Neuron (in vitro differentiated cells): ENCODE measurements around the gene C1QL4.
"Not testable (repeated sequence)": the region's sequence is repeated elsewhere in the genome, so short reads cannot be mapped to it uniquely, and the experiment has no call there.

Experiments
- H2AFZ ChIP-seq: one replicate; pipeline ENCODE4 v1.6.1; 2013; ENCODE audit warnings: low read depth, mild to moderate bottlenecking, inconsistent platforms, low read length, moderate library complexity
- H3K27me3 ChIP-seq: one replicate; pipeline ENCODE4 v1.6.1; 2013; ENCODE audit warnings: low read length; ENCODE audit not compliant: insufficient read depth
- H3K36me3 ChIP-seq: one replicate; pipeline ENCODE4 v1.6.1; 2013; ENCODE audit warnings: low read length; ENCODE audit not compliant: insufficient read depth
- H3K4me1 ChIP-seq: one replicate; pipeline ENCODE4 v1.6.1; 2013; ENCODE audit warnings: low read length; ENCODE audit not compliant: insufficient read depth
- H3K4me3 ChIP-seq: 2 replicates; pipeline ENCODE4 v1.5.1; 2013; ENCODE audit warnings: mild to moderate bottlenecking, low read length, moderate library complexity
- H3K9me3 ChIP-seq: one replicate; pipeline ENCODE4 v1.6.1; 2013; ENCODE audit warnings: low read length

The C1QL4 gene

DNA sequence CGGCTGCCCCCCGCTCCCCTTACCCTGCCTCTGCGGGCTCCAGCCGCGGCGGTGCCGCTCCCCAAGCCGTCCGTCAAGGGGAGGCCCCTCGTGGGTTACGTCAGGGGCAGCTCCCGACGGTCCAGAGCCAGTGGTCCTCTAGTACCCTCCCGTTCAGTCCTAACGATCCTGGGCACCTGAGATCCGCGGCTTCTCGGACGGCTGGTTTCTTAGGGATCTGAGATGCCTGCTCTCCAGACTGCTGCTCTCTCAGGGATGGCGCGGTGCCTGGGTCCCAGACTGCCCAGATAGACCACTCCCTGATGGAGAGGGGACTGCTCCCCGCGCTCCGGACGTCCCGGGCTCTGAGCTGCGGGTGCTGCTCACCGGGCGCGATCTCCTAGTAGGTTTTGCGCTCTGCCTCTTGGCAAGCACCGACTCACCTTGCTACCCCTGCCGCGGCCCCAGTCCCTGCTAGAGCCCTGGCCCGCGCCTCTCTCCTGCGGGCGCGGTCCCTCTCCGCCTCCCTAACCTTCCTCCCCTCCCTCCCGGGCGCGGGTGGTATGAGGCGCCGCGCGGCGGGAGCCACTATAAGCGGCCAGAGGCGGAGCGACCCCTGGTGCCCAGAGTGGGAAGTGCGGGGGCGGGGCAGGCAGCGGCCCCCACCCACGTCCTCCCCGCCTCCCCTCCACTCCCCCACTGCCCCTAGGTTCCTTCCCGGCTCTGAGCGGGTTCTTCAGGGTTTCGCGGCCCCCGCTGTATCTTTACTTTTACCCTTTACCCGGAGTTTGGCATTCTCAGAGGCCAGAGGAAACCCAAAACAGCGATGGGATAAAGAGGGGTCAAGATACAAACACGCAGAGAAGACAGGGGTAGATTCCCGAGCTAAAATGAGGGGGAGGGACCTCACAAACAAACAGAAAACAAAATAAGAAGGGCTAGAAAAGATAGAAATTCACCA is at the start of gene C1QL4:
TSS of gene C1QL4 (minus strand) at position 544 of the 940 bp plus-strand sequence. CDS start 711 bp downstream, outside the sequence.
- H2AFZ ChIP-seq, result peak within 1 kb of the TSS; percentile 80
- H3K27me3 ChIP-seq, result peaks cover 52% of the 10 kb centered on the region
- H3K36me3 ChIP-seq, result no peaks in the 10 kb centered on the region
- peaks cover 3% of the 10 kb centered on the region for H3K9me3 ChIP-seq
- peak within 1 kb of the TSS; percentile 40 for H3K4me3 ChIP-seq
- H3K4me1 ChIP-seq, result peaks cover 46% of the 10 kb centered on the region

- H3K36me3 ChIP-seq, H3K4me1 ChIP-seq, H3K27me3 ChIP-seq, H2AFZ ChIP-seq, H3K4me3 ChIP-seq, H3K9me3 ChIP-seq: not testable (repeated sequence)
Measured at GRCh38 chr12:49380184-49380583, 43.2 kb upstream of the C1QL4 start.

DNA sequence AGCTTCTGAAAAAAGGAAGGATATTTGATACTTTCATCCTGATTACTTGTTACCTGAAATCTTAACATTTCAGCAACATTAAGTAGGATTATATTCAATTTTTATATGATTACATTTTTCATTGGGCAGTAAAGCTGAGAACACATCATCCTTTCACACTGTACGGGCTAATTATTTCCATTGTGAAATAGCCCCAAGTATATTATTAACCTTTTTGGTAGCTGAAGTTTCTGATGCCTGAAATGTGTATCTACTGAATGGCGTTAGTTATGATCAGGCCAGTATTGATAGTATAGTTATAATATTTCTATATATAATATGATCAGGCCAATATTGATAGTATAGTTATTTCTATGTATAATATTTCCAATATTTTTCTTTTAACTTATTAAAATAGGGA is 40.4 kb upstream of the C1QL4 start:
- H2AFZ ChIP-seq, result no peak overlapping the region
- H3K36me3 ChIP-seq, result peaks cover 2% of the 10 kb centered on the region
- H3K27me3 ChIP-seq, result no peaks in the 10 kb centered on the region
- H3K4me3 ChIP-seq, result no peak overlapping the region
- H3K9me3 ChIP-seq, result peaks cover 3% of the 10 kb centered on the region
- no peaks in the 10 kb centered on the region for H3K4me1 ChIP-seq

- Histone ChIP-seq H3K9me3 (peaks cover 3% of the 10 kb centered on the region), H2AFZ (no peak overlapping the region), H3K36me3 (peaks cover 9% of the 10 kb centered on the region), H3K27me3 (no peaks in the 10 kb centered on the region), H3K4me3 (no peak overlapping the region), H3K4me1 (no peaks in the 10 kb centered on the region)
Measured at GRCh38 chr12:49375406-49375805, 38.4 kb upstream of the C1QL4 start.

DNA sequence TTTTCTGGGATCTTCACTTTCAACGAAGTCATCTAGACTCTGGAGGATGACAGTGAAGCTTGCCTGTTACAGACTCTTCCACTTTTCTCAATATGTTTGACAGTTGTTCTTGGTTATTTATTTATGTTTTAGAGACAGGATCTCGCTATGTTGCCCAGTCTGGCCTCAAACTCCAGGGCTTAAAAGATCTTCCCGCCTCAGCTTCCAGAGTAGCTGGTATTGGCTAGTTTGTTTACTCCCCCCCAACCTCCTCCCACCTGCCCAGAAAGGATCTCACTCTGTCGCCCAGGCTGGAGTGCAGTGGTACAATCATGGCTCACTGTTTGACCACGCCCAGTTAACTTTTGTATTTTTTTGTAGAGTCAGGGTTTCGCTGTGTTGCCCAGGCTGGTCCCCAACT is 33.6 kb upstream of the C1QL4 start:
- H3K27me3 ChIP-seq, result no peaks in the 10 kb centered on the region

DNA sequence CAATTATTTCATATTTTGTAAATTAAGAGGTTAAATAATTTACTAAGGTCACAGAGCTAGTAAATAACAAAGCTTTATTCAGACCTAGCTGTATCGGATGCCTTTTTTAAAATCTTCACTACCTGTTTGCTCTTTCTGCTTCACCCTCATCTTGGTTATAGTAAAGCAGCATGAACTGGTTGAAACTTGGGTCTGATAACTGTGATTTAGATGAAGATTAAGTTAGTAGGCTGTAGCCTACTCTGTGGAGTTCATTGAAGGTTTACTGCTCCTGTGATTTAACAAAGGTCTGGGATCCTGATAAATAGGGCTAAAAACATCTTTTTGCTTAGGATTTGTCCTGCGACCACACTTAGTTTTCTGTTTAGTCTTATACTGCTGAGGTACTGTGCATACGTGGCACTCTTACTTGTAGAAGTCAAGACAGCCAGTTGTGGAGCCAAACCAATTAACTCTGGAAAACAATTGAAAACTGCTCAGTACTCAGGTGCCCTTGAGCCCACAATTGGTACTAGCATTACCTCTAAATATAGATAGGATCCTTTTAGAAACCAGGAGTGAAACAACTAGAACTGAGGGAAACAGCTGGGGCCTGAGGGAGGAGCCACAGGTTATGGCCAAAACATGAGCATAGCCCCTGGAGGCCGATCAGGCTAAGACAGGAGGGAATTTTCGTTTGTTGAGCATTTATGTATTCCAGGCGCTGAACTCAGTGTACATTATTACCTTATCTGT is 32.6 kb upstream of the C1QL4 start:
- Histone ChIP-seq H3K4me1 (peaks cover 7% of the 10 kb centered on the region), H3K36me3 (peaks cover 9% of the 10 kb centered on the region), H3K9me3 (peaks cover 3% of the 10 kb centered on the region), H3K27me3 (no peaks in the 10 kb centered on the region), H2AFZ (no peak overlapping the region), H3K4me3 (no peak overlapping the region)

More for the DNA sequence above, 33.6 kb upstream of the C1QL4 start:
- Histone ChIP-seq H3K9me3 (peaks cover 3% of the 10 kb centered on the region), H3K36me3 (peaks cover 9% of the 10 kb centered on the region), H3K4me3 (no peak overlapping the region), H3K4me1 (peaks cover 7% of the 10 kb centered on the region), H2AFZ (no peak overlapping the region)

DNA sequence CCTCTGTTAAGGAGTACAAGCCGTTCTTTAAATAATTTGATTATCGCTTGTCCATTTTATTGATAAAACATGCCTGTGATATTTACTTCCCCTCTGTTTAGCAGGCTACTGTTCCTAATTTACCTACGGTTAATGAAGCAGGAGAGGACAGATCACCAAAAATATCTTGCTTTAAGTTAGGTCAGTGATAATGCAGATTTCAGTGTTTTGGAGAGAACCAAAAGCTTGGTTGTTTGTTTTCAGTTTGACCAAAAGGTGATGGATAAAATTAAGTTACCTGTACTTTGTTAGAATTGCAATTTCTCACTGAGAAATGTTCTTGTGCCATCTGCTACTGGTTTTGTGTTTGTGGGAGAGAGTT is 31.2 kb upstream of the C1QL4 start:
- Histone ChIP-seq H3K4me1 (peaks cover 7% of the 10 kb centered on the region), H3K4me3 (peak overlapping the region; percentile 70)

DNA sequence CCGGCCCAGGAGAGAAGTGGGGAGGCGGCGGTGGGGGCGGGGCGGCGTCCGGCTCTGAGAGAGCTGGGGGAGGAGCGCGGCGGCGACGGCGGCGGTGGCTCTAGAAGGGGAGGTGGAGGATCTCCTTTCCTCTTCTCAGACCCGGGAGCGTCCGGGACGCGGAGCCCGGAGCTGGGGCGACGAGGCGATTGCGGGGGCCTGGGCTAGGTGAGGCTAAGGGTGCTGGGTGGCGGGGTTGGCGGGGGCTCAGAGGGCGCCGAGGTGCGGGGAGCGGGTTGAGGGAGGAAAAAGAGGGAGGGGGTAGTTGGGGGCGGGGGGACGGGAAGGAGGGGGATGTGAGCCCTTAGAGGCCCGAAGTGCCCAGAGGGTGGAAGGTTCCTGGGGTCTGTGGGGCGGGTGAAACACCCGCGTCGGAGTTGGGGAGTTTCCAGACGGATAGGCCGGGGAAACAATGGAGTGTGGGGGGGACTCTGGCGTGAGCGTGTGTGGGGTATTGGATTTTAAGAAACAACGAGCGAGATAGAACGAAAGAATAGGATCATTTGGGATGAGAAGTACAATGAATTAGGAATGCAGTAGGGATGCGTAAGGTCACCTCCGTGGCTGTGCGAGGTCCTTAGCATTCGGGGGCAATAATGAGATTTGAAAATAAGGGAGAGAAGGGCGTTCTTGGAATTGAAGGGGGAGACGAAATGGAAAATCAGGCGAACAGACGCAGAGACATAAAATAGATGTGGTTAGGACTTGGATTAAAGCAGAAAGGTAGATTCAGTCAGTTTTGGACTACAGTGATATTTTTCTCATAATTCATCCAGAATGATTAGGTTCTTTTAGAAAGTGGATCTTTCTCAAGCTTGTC is 30.6 kb upstream of the C1QL4 start, which contains the start of gene SPATS2:
TSS of gene SPATS2 (plus strand) at position 82 of the 859 bp plus-strand sequence. CDS start 93,551 bp downstream, outside the sequence.
- H3K4me3 ChIP-seq, result peak within 1 kb of the TSS; percentile 70
- peaks cover 6% of the 10 kb centered on the region for H3K36me3 ChIP-seq
- peaks cover 7% of the 10 kb centered on the region for H3K4me1 ChIP-seq
- no peaks in the 10 kb centered on the region for H3K9me3 ChIP-seq
- H2AFZ ChIP-seq, result peak within 1 kb of the TSS; percentile 96
- H3K27me3 ChIP-seq, result no peaks in the 10 kb centered on the region

More for the DNA sequence above, 31.2 kb upstream of the C1QL4 start:
- no peaks in the 10 kb centered on the region for H3K27me3 ChIP-seq
- peaks cover 6% of the 10 kb centered on the region for H3K36me3 ChIP-seq
- no peaks in the 10 kb centered on the region for H3K9me3 ChIP-seq
- peak overlapping the region; percentile 21 for H2AFZ ChIP-seq

GRCh38 chr12:49366652-49367380 is 29.8 kb upstream of the C1QL4 start:
- Histone ChIP-seq H3K9me3 (no peaks in the 10 kb centered on the region), H3K36me3 (peaks cover 6% of the 10 kb centered on the region), H3K4me1 (peaks cover 7% of the 10 kb centered on the region), H3K4me3 (peak overlapping the region; percentile 70), H3K27me3 (no peaks in the 10 kb centered on the region), H2AFZ (peak overlapping the region; percentile 96)

GRCh38 chr12:49366096-49366651 is 29.2 kb upstream of the C1QL4 start:
- H2AFZ ChIP-seq, result peak overlapping the region; percentile 96
- no peaks in the 10 kb centered on the region for H3K9me3 ChIP-seq
- H3K27me3 ChIP-seq, result no peaks in the 10 kb centered on the region
- H3K4me1 ChIP-seq, result peaks cover 7% of the 10 kb centered on the region
- peaks cover 2% of the 10 kb centered on the region for H3K36me3 ChIP-seq
- peak overlapping the region; percentile 70 for H3K4me3 ChIP-seq

DNA sequence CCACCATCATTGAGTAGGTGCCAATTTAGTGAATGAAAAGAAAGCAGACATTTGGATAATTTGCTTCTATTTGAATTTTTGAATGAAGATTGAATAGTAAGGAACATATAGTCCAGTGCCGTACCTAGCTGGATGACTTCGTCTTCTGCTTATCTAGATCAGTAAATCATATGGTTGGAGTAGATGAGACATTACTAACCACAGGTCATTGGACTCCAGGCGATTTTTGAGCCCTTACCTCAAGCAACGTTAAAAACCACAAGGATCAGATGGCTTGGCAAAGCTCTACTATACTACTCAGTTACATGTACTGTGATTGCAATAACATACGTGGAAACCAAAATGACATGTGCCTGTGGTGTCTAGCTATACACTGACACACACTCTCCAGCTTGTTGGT is 28.6 kb upstream of the C1QL4 start:
- Histone ChIP-seq H3K4me3 (peak overlapping the region; percentile 70), H3K9me3 (no peaks in the 10 kb centered on the region), H3K36me3 (no peaks in the 10 kb centered on the region), H3K4me1 (peaks cover 7% of the 10 kb centered on the region), H3K27me3 (no peaks in the 10 kb centered on the region), H2AFZ (no peak overlapping the region)

- H3K27me3 ChIP-seq, result no peaks in the 10 kb centered on the region
- no peaks in the 10 kb centered on the region for H3K9me3 ChIP-seq
- H3K4me1 ChIP-seq, result peaks cover 7% of the 10 kb centered on the region
- no peaks in the 10 kb centered on the region for H3K36me3 ChIP-seq
- H3K4me3 ChIP-seq, result no peak overlapping the region
- no peak overlapping the region for H2AFZ ChIP-seq
Measured at GRCh38 chr12:49364989-49365388, 28.0 kb upstream of the C1QL4 start.
